ENCODE results near the gene SVOP.

DNA sequence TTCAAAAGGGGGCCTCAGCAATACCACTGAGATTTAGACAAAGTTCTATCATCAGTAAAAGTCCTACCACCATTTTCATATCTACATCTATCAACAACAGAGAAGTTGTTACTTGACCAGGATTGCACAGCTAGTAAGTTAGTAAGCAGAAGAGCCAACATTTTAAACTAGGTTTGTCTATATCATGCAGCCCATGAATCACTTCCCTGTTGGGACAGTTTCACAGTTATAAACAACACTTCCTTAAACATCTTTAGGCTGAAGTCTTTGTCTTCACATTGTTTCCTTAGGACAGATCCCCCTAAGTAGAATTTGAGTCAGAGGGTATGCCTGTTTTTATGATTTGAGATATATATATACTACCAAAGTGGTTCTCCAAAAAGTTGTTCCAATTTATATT is 72.5 kb downstream of the SVOP start:
- TF ChIP-seq, protein P1, sequence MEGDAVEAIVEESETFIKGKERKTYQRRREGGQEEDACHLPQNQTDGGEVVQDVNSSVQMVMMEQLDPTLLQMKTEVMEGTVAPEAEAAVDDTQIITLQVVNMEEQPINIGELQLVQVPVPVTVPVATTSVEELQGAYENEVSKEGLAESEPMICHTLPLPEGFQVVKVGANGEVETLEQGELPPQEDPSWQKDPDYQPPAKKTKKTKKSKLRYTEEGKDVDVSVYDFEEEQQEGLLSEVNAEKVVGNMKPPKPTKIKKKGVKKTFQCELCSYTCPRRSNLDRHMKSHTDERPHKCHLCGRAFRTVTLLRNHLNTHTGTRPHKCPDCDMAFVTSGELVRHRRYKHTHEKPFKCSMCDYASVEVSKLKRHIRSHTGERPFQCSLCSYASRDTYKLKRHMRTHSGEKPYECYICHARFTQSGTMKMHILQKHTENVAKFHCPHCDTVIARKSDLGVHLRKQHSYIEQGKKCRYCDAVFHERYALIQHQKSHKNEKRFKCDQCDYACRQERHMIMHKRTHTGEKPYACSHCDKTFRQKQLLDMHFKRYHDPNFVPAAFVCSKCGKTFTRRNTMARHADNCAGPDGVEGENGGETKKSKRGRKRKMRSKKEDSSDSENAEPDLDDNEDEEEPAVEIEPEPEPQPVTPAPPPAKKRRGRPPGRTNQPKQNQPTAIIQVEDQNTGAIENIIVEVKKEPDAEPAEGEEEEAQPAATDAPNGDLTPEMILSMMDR (IDR thresholded peaks at IDR 0.05), result no peak
- no peak for TF ChIP-seq EZH2 (IDR thresholded peaks at IDR 0.05; ENCODE audit: borderline replicate concordance, insufficient read depth, low read depth, low read length, poor library complexity, severe bottlenecking)

All from B cell (primary cell).